ENCODE measurements around the gene ADRA2A. TPM values are rescaled to one million over a fixed set of nuclear protein-coding genes. Genes with fewer than 3 reads are reported as not detected.

Gene ADRA2A
- total RNA-seq, 1 donor from 2014 or later, result 13.6 TPM

DNA sequence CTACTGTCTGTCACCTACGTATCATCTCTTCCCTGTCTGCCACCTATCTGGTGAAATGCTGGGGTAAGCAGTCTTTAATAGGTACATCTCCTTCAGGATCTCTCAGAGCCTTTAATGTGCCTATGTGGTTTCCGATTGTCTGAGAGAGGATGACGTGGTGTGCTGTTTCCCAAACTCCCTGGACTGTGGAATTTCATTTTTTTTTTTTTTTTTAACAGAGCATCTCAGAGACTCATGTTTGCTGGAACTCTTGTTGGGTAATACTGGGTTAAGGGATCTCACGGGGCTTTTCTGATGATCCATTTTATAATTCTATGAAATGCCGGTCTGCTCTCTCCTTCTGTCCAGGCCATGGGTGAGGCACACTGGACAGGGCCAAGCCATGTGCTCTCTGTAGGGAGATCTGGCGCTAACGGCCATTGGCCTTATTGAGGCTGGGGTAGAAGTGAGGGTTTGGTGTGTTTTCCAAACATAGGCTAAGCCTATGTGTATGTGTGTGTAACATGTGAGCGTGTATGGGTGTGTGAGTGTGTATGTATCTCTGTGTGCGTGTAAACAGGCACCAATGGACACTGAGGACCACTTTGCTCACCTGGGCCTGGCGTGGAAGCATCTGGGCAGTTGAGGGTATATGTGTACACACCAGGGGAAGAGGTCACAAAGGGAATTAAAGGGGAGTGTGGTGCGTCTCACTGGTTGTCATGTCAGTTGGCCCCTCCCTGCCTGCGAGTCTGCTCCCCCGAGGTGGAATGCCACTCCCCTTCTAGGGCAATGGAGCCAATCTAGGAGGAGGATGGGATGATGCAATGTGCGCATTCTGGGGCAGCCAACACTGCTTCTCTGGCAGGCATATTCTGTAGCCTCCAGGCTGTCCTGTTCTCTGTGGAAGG lies 7.8 kb downstream of the ADRA2A start:
- DNase-seq (ENCODE audit: low spot score, unreplicated experiment), result no peak
- peaks cover 18% of the 10 kb centered on the region for H3K4me1 Mint-ChIP-seq (ENCODE audit: low read depth)
- H3K4me3 Mint-ChIP-seq (ENCODE audit: low read depth), result no peak overlapping the region
- H3K27ac Mint-ChIP-seq, result no peak overlapping the region
- no peaks in the 10 kb centered on the region for H3K9me3 Mint-ChIP-seq (ENCODE audit: low read depth)
- peaks cover 6% of the 10 kb centered on the region for H3K36me3 Mint-ChIP-seq (ENCODE audit: insufficient read depth)
- peaks cover 68% of the 10 kb centered on the region for H3K27me3 Mint-ChIP-seq
- TF ChIP-seq, protein P1, sequence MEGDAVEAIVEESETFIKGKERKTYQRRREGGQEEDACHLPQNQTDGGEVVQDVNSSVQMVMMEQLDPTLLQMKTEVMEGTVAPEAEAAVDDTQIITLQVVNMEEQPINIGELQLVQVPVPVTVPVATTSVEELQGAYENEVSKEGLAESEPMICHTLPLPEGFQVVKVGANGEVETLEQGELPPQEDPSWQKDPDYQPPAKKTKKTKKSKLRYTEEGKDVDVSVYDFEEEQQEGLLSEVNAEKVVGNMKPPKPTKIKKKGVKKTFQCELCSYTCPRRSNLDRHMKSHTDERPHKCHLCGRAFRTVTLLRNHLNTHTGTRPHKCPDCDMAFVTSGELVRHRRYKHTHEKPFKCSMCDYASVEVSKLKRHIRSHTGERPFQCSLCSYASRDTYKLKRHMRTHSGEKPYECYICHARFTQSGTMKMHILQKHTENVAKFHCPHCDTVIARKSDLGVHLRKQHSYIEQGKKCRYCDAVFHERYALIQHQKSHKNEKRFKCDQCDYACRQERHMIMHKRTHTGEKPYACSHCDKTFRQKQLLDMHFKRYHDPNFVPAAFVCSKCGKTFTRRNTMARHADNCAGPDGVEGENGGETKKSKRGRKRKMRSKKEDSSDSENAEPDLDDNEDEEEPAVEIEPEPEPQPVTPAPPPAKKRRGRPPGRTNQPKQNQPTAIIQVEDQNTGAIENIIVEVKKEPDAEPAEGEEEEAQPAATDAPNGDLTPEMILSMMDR (IDR thresholded peaks at IDR 0.05; ENCODE audit: unreplicated experiment), result no peak

DNA sequence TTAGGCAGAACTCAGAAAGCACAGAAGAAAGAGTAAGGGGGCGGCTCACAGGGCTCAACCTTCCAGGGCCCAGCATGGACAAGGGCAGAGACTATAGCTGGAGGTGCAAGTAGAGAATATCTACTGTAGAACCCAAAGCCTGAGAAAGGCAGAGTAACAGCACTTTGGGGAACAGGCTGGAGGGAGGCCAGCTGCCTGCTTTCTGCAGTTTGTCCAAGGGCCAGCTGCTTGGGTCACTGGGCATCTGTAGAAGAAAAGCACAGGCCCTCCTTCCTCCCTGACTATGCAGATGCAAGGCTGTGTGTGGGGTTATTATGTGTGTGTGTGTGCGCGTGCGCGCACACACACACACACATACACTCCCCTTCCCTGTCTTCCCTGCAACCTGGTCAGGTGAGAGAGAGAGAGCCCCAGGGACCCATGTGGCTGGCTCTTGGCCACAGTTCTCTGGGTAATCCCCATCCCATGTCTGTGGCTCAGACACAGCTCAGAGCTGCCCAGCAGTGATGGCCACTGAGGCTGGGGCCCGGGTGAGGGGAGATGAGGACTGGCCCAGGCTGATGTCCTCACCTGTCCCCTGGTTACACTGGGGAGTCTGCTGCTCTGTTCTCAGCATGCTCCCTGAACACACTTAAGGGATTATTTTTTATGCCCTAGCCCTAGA lies 9.0 kb downstream of the ADRA2A start:
- no peak for DNase-seq (ENCODE audit: low spot score, unreplicated experiment)
- Mint-ChIP-seq H3K9me3 (ENCODE audit: low read depth) (no peaks in the 10 kb centered on the region), H3K27ac (no peak overlapping the region), H3K4me1 (ENCODE audit: low read depth) (peaks cover 10% of the 10 kb centered on the region), H3K4me3 (ENCODE audit: low read depth) (no peak overlapping the region), H3K36me3 (ENCODE audit: insufficient read depth) (no peaks in the 10 kb centered on the region), H3K27me3 (peaks cover 66% of the 10 kb centered on the region)
- TF ChIP-seq, protein P1 (IDR thresholded peaks at IDR 0.05; ENCODE audit: unreplicated experiment), result no peak

DNA sequence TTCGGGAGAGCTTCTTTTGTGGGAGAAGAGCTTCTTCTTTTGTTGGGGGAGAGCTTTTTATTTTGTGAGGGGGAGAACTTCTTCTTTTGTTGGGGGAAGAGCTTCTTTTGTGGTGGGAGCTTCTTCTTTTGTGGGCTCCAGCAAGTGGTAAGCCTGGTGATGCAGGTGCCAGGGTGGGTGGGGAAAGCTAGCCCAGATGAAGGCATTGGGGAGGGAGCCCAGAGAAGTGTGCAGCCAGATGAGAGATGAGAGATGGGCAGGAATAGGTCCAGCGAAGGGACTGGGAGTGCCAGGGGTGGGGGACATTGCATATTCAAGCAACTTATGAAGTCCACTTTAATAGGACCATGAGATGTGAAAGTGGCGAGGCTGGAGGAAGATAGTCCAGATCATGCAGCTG lies 9.7 kb downstream of the ADRA2A start:
- H3K9me3 Mint-ChIP-seq (ENCODE audit: low read depth), result no peaks in the 10 kb centered on the region
- TF ChIP-seq, protein P1 (IDR thresholded peaks at IDR 0.05; ENCODE audit: unreplicated experiment), result no peak
- peaks cover 9% of the 10 kb centered on the region for H3K4me1 Mint-ChIP-seq (ENCODE audit: low read depth)
- H3K27me3 Mint-ChIP-seq, result peaks cover 64% of the 10 kb centered on the region
- DNase-seq (ENCODE audit: low spot score, unreplicated experiment), result no peak
- H3K36me3 Mint-ChIP-seq (ENCODE audit: insufficient read depth), result no peaks in the 10 kb centered on the region
- no peak overlapping the region for H3K27ac Mint-ChIP-seq
- H3K4me3 Mint-ChIP-seq (ENCODE audit: low read depth), result no peak overlapping the region

DNA sequence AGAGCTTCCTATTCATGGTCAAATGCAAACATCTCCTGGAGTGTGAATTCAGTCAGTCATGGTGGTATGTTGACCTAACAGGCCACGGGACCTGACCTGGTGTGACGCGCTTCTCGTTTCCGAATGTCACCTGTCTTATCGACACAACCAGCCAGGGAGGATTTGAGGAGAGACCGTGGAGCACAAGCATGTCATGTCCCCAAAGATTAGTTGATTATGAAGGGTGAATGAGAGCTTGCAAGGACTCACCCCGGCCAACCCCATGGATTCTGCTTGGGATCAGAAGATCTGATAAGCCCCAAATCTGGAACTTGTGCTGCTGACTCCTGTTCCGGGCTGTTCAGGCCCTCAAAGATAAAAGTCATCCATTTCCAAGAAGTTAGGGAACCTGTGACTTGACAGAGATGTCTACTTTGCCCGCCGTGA lies 10.5 kb downstream of the ADRA2A start:
- H3K36me3 Mint-ChIP-seq (ENCODE audit: insufficient read depth), result no peaks in the 10 kb centered on the region
- peaks cover 3% of the 10 kb centered on the region for H3K4me1 Mint-ChIP-seq (ENCODE audit: low read depth)
- H3K27ac Mint-ChIP-seq, result no peak overlapping the region
- no peak for DNase-seq (ENCODE audit: low spot score, unreplicated experiment)
- H3K9me3 Mint-ChIP-seq (ENCODE audit: low read depth), result no peaks in the 10 kb centered on the region
- H3K4me3 Mint-ChIP-seq (ENCODE audit: low read depth), result no peak overlapping the region
- TF ChIP-seq, protein P1 (IDR thresholded peaks at IDR 0.05; ENCODE audit: unreplicated experiment), result no peak
- H3K27me3 Mint-ChIP-seq, result peaks cover 62% of the 10 kb centered on the region

DNA sequence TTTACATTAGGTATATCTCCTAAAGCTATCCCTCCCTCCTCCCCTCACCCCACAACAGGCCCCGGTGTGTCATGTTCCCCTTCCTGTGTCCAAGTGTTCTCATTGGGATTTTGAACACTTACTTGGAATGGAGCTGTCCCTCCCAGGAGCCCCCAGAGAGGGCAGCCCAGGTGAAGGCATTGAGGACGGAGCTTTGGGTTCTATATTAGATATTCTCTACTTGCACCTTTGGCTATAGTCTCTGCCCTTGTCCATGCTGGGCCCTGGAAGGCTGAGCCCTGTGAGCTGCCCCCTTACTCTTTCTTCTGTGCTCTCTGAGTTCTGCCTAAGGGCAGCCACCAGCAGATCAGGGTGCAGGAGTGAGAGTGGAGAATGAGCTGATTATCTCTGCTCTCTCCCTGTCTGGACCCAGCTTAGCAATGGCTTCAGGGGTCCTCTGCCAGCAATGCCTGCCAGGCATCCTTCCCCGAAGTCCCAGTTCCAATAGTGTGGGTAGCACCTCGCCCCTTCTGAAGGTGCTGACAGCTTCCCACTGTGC lies 11.2 kb downstream of the ADRA2A start:
- DNase-seq (ENCODE audit: low spot score, unreplicated experiment), result no peak
- TF ChIP-seq, protein P1 (IDR thresholded peaks at IDR 0.05; ENCODE audit: unreplicated experiment), result no peak
- Mint-ChIP-seq H3K9me3 (ENCODE audit: low read depth) (no peaks in the 10 kb centered on the region), H3K36me3 (ENCODE audit: insufficient read depth) (no peaks in the 10 kb centered on the region), H3K4me1 (ENCODE audit: low read depth) (no peaks in the 10 kb centered on the region), H3K27ac (no peak overlapping the region), H3K4me3 (ENCODE audit: low read depth) (no peak overlapping the region), H3K27me3 (peaks cover 62% of the 10 kb centered on the region)

Data from progenitor cell of endocrine pancreas (in vitro differentiated cells).